Umbilical cord (tissue), 2 donors: ENCODE results near the gene DAPK2. TPM values are rescaled to one million over a fixed set of nuclear protein-coding genes. Genes with fewer than 3 reads are reported as not detected.
"Not testable (repeated sequence)": the region's sequence is repeated elsewhere in the genome, so short reads cannot be mapped to it uniquely, and the experiment has no call there.

Experiments
- DNase-seq: peaks from one replicate; pipeline ENCODE4 v3.0.0-alpha.2; 2015; ENCODE audit warnings: low spot score
- total RNA-seq: library from RNA; depleted of rRNA; stranded (reverse); fragments of >200 nt; gene quantifications from one replicate; pipeline ENCODE4 v1.2.3, GENCODE V29; 2014; ENCODE audit warnings: low replicate concordance; ENCODE audit not compliant: insufficient read depth

Gene DAPK2
- total RNA-seq, 1 donor from 2014 or later: 2.2 TPM

DNA sequence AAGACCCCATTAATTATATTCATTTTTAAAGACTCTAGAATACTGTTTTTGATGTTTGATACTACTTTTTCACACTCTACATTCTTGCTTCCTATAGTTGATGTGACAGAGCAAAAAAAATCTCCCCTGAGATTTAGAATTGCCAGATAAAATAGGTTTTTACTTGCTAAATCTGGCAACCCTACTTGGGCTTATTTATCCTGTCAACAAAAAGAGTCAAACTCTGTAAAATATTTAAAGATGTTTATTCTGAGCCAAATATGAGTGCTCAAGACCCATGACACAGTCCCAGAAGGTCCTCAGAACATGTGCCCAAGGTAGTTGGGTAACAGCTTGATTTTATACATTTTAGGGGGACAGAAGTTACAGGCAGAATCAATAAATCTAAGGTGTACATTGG lies 72.3 kb downstream of the DAPK2 start:
- no peak for DNase-seq

GRCh38 chr15:63973212-63974009 lies 72.9 kb downstream of the DAPK2 start:
- DNase-seq: no peak

GRCh38 chr15:63972801-63973200 lies 73.5 kb downstream of the DAPK2 start:
- no peak for DNase-seq

DNA sequence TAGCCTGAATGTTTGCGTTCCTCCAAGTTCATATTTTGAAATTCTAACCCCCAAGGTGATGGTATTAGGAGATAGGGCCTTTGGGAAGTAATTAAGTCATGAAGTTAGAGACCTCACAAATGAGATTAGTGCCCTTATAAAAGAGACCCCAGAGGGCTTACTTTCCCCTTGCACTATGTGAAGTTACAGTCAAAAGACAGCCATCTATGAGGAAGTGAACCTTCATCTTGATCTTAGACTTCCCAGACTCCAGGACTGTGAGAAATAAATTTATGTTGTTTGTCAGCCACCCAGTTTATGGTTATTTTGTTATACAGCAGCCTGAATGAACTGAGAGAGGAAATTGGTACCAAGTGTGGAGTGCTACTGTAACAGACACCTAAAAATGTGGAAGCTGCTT lies 74.4 kb downstream of the DAPK2 start:
- DNase-seq: no peak

GRCh38 chr15:63971427-63971805 lies 74.9 kb downstream of the DAPK2 start:
- DNase-seq: no peak

DNA sequence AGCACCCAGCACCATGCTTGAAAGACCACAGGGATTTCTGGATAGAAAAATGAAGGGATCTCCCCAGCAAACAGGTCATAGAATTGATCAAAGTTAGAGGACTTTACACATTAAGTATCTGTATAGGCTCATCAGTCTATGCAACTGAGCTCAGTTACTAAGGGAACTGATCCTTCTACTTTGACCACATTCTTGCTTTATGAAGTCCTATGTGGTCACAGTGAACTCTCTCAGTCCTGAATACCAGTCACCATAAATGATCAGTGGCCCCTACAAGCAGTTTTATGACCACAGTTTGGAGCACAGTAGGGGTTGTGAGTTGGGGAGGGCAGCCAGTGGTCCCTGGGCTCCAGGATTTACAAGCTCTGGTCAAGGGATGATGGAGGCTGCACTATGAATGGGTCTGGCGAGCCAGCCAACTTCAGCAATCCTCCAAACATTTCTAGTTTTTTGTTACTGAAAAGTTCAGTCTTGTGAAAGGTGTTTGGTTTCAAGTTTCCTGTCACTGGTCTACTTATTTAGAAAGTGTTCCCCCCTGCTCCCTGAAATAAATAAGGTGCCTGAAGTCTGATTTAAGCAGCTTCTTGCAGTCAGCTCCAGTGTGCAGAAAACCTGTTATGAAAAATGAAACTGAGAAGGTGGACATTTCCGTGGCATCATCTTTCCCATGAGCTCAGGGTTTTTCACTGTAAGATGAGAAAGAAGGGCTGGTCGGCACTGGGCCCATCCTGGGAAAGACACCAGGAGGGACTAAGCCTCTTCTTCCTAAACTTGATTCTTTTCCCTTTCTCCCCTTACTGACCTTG lies 75.5 kb downstream of the DAPK2 start:
- DNase-seq: no peak

- no peak for DNase-seq
These were observed 76.4 kb downstream of the DAPK2 start for GRCh38 chr15:63969652-63970421.

DNA sequence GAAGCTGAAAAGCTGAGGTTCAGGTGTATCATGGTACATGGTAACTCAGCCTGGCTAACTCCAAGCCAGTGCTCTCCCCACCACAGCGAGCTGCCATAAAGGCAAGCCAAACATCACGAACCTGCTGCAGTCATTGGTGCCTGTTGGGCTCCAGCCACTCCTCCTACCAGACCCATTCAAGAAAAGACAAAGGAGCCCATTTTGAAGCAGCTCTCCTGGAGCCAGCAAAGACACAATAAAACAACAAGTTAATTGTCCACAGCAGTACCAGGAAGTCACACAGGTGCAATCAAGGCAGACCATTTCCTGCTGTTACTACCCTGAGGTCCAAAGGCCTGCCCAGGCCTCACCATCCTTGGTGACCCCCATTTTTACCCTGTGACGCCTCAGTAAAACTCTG lies 77.6 kb downstream of the DAPK2 start:
- no peak for DNase-seq

DNA sequence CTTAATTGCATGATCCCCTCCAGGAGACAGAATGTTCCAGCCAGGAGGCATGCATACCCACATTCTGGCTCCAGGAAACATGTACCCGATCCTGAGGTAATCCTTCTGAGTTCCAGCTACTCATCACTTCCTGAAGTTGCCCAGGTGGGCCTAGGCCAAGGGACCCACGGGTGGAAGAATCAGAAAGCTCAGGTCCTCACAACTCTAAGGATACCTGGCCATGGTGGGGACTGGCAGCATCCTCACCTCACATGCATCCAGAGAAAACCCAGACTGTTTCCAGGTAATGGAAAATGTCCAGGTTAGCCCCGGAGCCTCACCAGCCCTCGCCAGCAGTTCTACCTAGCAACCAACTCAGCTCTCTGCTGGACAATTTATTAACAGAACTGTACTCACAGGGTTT lies 78.2 kb downstream of the DAPK2 start:
- DNase-seq: no peak

- DNase-seq: no peak
These were observed 78.7 kb downstream of the DAPK2 start for GRCh38 chr15:63967616-63968015.

- DNase-seq: not testable (repeated sequence)
These were observed 83.2 kb downstream of the DAPK2 start for GRCh38 chr15:63962947-63963721.

- DNase-seq: no peak
These were observed 92.8 kb downstream of the DAPK2 start for GRCh38 chr15:63953524-63953923.

- DNase-seq: no peak
These were observed 95.3 kb downstream of the DAPK2 start for GRCh38 chr15:63950911-63951481.

DNA sequence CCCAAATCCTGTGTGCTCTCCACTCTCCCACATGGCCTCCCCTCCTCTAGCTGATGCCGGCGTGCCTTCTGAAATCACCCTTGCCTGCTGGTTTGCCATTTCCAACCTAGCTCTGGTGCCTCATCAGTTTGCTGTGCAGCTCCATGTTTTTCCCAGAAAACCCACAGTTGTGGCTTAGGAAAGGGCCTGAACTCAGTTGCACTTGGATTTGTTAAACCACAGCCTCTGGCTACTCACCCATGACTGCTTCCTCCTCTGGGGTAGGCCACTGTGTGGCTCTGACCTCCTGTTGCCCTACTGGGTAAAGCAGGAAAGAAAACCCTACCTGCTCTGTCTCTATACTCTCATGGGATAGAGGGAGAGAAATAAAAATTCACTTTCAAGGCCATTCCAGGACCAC lies 97.3 kb downstream of the DAPK2 start:
- no peak for DNase-seq

DNA sequence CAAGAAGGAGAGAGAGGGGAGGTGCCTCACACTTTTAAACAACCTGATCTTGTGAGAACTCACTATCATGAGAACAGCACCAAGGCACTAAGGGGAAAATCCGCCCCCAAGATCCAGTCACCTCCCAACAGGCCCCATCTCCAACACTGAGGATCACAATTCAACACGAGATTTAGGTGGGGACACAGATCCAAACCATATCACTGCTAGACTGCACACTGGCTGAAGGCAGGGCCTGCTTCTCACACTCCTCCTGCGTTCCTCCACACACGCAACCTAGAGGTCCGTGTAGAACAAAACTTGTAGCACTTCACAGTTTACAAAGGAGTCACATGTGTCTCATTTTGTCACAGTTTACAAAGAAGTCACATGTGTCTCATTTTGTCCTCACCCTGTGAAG lies 97.8 kb downstream of the DAPK2 start:
- DNase-seq: no peak

- no peak for DNase-seq
These were observed 99.1 kb downstream of the DAPK2 start for GRCh38 chr15:63947228-63947627.

DNA sequence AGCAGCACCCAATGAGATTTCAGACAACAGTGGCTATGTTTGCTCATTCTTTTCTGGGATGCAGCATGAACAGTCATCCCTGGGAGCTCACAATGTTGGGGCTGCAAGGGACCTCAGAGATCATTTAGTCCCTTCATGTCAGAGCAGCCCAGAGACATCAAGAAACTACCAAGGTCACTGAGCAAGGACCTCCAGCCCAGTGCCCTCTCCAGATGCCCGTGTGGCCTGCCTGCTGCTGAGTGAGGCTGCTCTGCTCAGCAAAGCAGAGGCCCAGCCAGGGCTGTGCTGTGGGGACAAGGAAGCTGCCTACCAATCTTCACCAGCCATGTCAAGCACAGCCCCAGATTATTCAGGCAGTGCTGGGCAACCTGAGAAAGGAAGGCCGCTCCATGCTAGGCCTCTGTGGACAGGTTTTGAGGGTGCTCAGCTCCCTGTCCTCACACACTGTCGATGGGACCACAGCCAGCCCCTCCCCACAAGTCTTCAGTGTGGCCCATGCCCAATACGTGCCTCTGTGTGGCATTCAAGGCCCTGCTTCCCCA lies 99.7 kb downstream of the DAPK2 start:
- DNase-seq: no peak

GRCh38 chr15:63945838-63946298 lies 100.4 kb downstream of the DAPK2 start:
- no peak for DNase-seq

- peak; percentile 69 for DNase-seq
These were observed 101.1 kb downstream of the DAPK2 start for GRCh38 chr15:63945007-63945788.

DNA sequence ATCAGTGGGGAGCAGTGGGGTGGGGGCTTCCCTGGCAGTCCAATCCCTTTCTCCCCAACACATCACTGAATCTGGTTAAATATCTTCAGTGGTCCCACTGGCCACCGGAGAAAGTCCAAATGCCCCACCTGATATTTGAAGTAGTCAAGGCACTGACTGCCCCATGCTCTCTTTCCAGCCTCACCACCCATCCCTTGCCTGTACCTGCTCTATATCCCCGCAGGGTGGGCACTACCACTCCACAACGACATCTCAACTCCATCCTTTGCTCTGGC lies 101.7 kb downstream of the DAPK2 start:
- DNase-seq: no peak
